Keratinocyte (primary cell): ENCODE measurements around the gene SAE1. TPM values are rescaled to one million over a fixed set of nuclear protein-coding genes. Genes with fewer than 3 reads are reported as not detected.
A peak's percentile ranks its signal among the peaks of the same experiment; 100 is the strongest.

Source experiments
- DNase-seq: peaks from one replicate; pipeline ENCODE4 v3.0.0-alpha.2; 2011; ENCODE audit warnings: low read depth, missing footprints, low spot score
- FAIRE-seq: peaks from 2 replicates; lab custom pipeline; 2011; peaks lifted over from hg19 to GRCh38; lab: Jason Lieb, UNC
- H2AFZ ChIP-seq: 2 replicates; pipeline ENCODE4 v1.6.0; 2012; ENCODE audit warnings: low read length, control low read depth, inconsistent platforms; ENCODE audit not compliant: control insufficient read depth
- H3K27ac ChIP-seq: 2 replicates; pipeline ENCODE4 v1.5.1; 2011; ENCODE audit warnings: low read length; ENCODE audit not compliant: control insufficient read depth, insufficient read depth
- H3K27me3 ChIP-seq: 3 replicates; pipeline ENCODE4 v1.6.0; 2011; ENCODE audit warnings: low read length; ENCODE audit not compliant: control insufficient read depth, insufficient read depth; ENCODE audit errors: extremely low read depth
- H3K36me3 ChIP-seq, 2 experiments: 2 replicates in 1 of 2; 3 replicates in 1 of 2; pipeline ENCODE4 v1.5.1; 2011; ENCODE audit warnings: low read length in 2 of 2, mild to moderate bottlenecking in 1 of 2; ENCODE audit not compliant: control insufficient read depth in 2 of 2, insufficient read depth in 2 of 2; ENCODE audit errors: extremely low read depth in 1 of 2
- H3K4me1 ChIP-seq: 3 replicates; pipeline ENCODE4 v1.5.1; 2011; ENCODE audit warnings: low read length; ENCODE audit not compliant: control insufficient read depth, insufficient read depth; ENCODE audit errors: extremely low read depth
- H3K4me2 ChIP-seq: 3 replicates; pipeline ENCODE4 v1.6.0; 2011; ENCODE audit warnings: low read depth, low read length; ENCODE audit not compliant: control insufficient read depth, insufficient read depth; ENCODE audit errors: extremely low read depth
- H3K4me3 ChIP-seq, 3 experiments: fragments of 200-600 bp in 1 of 3; sonication (generic) in 1 of 3; 2 replicates in 2 of 3; 3 replicates in 1 of 3; pipeline ENCODE4 v1.5.1; 2011 to 2016; ENCODE audit warnings: low read length in 3 of 3, mild to moderate bottlenecking in 3 of 3, control low read depth in 2 of 3, inconsistent platforms in 1 of 3, low read depth in 1 of 3, mixed read lengths in 1 of 3, mixed run types in 1 of 3, moderate library complexity in 1 of 3; ENCODE audit not compliant: control insufficient read depth in 2 of 3, insufficient read depth in 2 of 3; ENCODE audit errors: extremely low read depth in 1 of 3
- H3K79me2 ChIP-seq: 2 replicates; pipeline ENCODE4 v1.6.0; 2012; ENCODE audit warnings: low read length; ENCODE audit not compliant: control insufficient read depth, insufficient read depth
- H3K9ac ChIP-seq: 3 replicates; pipeline ENCODE4 v1.6.0; 2011; ENCODE audit warnings: low read length; ENCODE audit not compliant: control insufficient read depth, insufficient read depth; ENCODE audit errors: extremely low read depth
- H3K9me1 ChIP-seq: 3 replicates; pipeline ENCODE4 v1.6.0; 2011; ENCODE audit warnings: low read length; ENCODE audit not compliant: control insufficient read depth, insufficient read depth; ENCODE audit errors: extremely low read depth
- H3K9me3 ChIP-seq: 2 replicates; pipeline ENCODE4 v1.5.1; 2012; ENCODE audit warnings: low read depth, low read length; ENCODE audit not compliant: control insufficient read depth
- H4K20me1 ChIP-seq: 3 replicates; pipeline ENCODE4 v1.6.0; 2011; ENCODE audit warnings: low read length; ENCODE audit not compliant: control insufficient read depth, insufficient read depth; ENCODE audit errors: extremely low read depth
- EZH2 ChIP-seq: IDR thresholded peaks from one replicate; pipeline ENCODE4 v1.6.1; 2012; ENCODE audit warnings: inconsistent platforms, mild to moderate bottlenecking, low read length, moderate library complexity
- dilution Hi-C: fragments of 300-500 bp; cut with MboI; formaldehyde crosslinking; loops from one replicate; pipeline ENCODE4 v1.7.0; 2020; ENCODE audit warnings: low sequenced_read_pairs; ENCODE audit not compliant: extremely low pct_ligation_motif_present
- polyA plus RNA-seq, 5 experiments: library from polyadenylated mRNA; depleted of rRNA in 3 of 5; stranded (reverse) in 3 of 5; stranded (forward) in 1 of 5; unstranded in 1 of 5; fragments of >200 nt; gene quantifications; 1 replicate in 1 of 5; 2 replicates in 3 of 5; 3 replicates in 1 of 5; pipeline versions ENCODE4 v1.2.1 to v1.2.3, GENCODE V29; 2011 to 2012; ENCODE audit warnings: missing spikeins in 2 of 5, low read depth in 1 of 5, low replicate concordance in 1 of 5
- TF ChIP-seq, protein P1 (sequence below), 3 experiments: IDR thresholded peaks in 1 of 3; conservative IDR thresholded peaks in 1 of 3; optimal IDR thresholded peaks in 1 of 3; 2 replicates in 2 of 3; 3 replicates in 1 of 3; pipeline versions ENCODE3 to v1.5.1; 2011; ENCODE audit warnings: low read length in 3 of 3, mild to moderate bottlenecking in 3 of 3, moderate library complexity in 2 of 3, control low read depth in 1 of 3, inconsistent platforms in 1 of 3; ENCODE audit not compliant: insufficient read depth in 2 of 3; ENCODE audit errors: extremely low read depth in 1 of 3

Gene SAE1
- polyA plus RNA-seq, 1 donor (not counting 4 experiments of a cell fraction or from before 2014, with no cell fraction given), result 102 TPM

- Histone ChIP-seq H3K4me1 (peaks cover 30% of the 10 kb centered on the region), H3K4me3 (peak within 1 kb of the TSS; percentile 87 to 99 (median 94)), H3K9ac (peak within 1 kb of the TSS; percentile 99), H2AFZ (peak within 1 kb of the TSS; percentile 82), H3K9me3 (no peaks in the 10 kb centered on the region), H3K27me3 (no peaks in the 10 kb centered on the region), H3K4me2 (peak within 1 kb of the TSS; percentile 93), H3K9me1 (no peaks in the 10 kb centered on the region), H3K79me2 (peaks cover 30% of the 10 kb centered on the region), H4K20me1 (no peaks in the 10 kb centered on the region), H3K27ac (peak within 1 kb of the TSS; percentile 99), H3K36me3 (peaks cover 4 to 16% of the 10 kb centered on the region in 2 experiments)
- dilution Hi-C loops, result no loop called here
- peak; percentile 85 for FAIRE-seq
- TF ChIP-seq, protein P1, sequence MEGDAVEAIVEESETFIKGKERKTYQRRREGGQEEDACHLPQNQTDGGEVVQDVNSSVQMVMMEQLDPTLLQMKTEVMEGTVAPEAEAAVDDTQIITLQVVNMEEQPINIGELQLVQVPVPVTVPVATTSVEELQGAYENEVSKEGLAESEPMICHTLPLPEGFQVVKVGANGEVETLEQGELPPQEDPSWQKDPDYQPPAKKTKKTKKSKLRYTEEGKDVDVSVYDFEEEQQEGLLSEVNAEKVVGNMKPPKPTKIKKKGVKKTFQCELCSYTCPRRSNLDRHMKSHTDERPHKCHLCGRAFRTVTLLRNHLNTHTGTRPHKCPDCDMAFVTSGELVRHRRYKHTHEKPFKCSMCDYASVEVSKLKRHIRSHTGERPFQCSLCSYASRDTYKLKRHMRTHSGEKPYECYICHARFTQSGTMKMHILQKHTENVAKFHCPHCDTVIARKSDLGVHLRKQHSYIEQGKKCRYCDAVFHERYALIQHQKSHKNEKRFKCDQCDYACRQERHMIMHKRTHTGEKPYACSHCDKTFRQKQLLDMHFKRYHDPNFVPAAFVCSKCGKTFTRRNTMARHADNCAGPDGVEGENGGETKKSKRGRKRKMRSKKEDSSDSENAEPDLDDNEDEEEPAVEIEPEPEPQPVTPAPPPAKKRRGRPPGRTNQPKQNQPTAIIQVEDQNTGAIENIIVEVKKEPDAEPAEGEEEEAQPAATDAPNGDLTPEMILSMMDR (optimal IDR thresholded peaks at IDR 0.05 in 1 of 3, IDR thresholded peaks at IDR 0.05 in 1 of 3, conservative IDR thresholded peaks at IDR 0.05 in 1 of 3; ENCODE audit: extremely low read depth in 1 of 3, insufficient read depth in 2 of 3, low read length in 3 of 3), result no peak
- no peak for TF ChIP-seq EZH2
- peak; percentile 88 for DNase-seq
These were observed 17.4 kb upstream of the SAE1 start, which contains the start of gene ZC3H4 for GRCh38 chr19:47112997-47113849. ZC3H4 (minus strand) TSS chr19:47113776; CDS start chr19:47112584, 1,192 bp downstream.

DNA sequence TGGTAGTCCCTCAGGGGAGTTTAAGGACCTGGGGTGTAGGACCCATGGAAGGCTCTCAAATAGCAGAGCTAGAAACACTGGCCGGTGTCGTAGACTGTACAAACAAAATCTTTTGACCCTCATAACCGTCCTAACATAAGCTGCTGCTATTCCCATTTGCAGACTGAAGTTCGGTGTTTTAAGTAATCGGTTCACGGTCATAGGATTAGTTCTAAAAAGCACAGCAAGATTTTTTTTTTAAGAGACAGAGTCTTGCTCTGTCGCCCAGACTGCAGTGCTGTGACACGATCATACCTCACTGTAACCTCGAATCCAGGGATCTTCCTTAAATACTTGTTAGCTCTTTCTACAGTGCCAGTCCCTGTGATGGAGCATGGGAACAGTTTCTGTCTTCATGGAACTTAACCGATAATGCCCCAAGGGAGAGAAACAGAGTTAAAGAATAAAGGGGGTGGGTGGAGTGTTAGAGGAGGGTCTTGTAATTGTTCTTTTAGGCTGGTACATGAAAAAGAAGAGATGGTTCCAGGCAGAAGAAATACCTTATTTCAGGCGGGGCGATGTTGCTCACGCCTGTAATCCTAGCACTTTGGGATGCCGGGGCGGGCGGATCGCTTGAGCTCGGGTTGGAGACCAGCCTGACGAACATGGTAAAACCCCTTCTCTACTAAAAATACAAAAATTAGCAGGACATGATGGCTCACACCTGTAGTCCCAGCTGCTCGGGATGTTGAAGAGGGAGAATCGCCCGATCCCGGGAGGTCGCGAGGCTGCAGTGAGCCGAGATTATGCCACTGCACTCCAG is 16.6 kb upstream of the SAE1 start:
- Histone ChIP-seq H3K4me3 (peak overlapping the region; percentile 87 to 99 (median 90)), H3K4me1 (peaks cover 22% of the 10 kb centered on the region), H3K27ac (peak overlapping the region; percentile 99), H3K9me3 (no peaks in the 10 kb centered on the region), H4K20me1 (no peaks in the 10 kb centered on the region), H3K36me3 (peaks cover 4 to 16% of the 10 kb centered on the region in 2 experiments), H3K4me2 (peak overlapping the region; percentile 93), H3K79me2 (peaks cover 28% of the 10 kb centered on the region), H3K9ac (peak overlapping the region; percentile 99), H3K27me3 (no peaks in the 10 kb centered on the region), H2AFZ (peak overlapping the region; percentile 82), H3K9me1 (no peaks in the 10 kb centered on the region)
- dilution Hi-C loops, result no loop called here
- no peak for DNase-seq
- no peak for FAIRE-seq
- TF ChIP-seq, protein P1 (optimal IDR thresholded peaks at IDR 0.05 in 1 of 3, IDR thresholded peaks at IDR 0.05 in 1 of 3, conservative IDR thresholded peaks at IDR 0.05 in 1 of 3; ENCODE audit: extremely low read depth in 1 of 3, insufficient read depth in 2 of 3, low read length in 3 of 3), result no peak
- TF ChIP-seq EZH2, result no peak
